ENCODE measurements around the gene LIN7A. TPM values are rescaled to one million over a fixed set of nuclear protein-coding genes. Genes with fewer than 3 reads are reported as not detected.

The LIN7A gene
- total RNA-seq, 1 donor from 2014 or later = 31.7 TPM

GRCh38 chr12:80838024-80838658, 99.6 kb downstream of the LIN7A start:
- H3K9me3 Mint-ChIP-seq = no peaks in the 10 kb centered on the region

GRCh38 chr12:80837342-80837978, 100.3 kb downstream of the LIN7A start:
- Histone ChIP-seq H3K4me3 (no peak overlapping the region), H3F3A (ENCODE audit: low read depth) (peaks cover 7% of the 10 kb centered on the region), H4K20me1 (ENCODE audit: low read depth) (no peaks in the 10 kb centered on the region), H3K27ac (no peak overlapping the region), H3K9ac (no peak overlapping the region), H2AFZ (replicated peaks) (no peak overlapping the region), H3K4me1 (peaks cover 3% of the 10 kb centered on the region), H3K36me3 (no peaks in the 10 kb centered on the region), H3K27me3 (no peaks in the 10 kb centered on the region), H3K9me3 (ENCODE audit: low read depth) (no peaks in the 10 kb centered on the region), H3K79me2 (ENCODE audit: low read depth) (no peaks in the 10 kb centered on the region), H3K4me2 (no peak overlapping the region)
- no peak overlapping the region for H3K4me3 Mint-ChIP-seq
- H3K27me3 Mint-ChIP-seq (ENCODE audit: insufficient read depth, low read depth) = no peaks in the 10 kb centered on the region
- TF ChIP-seq EZH2 (IDR thresholded peaks at IDR 0.05) (no peak), EZH2phosphoT487 (IDR thresholded peaks at IDR 0.05) (no peak)
- TF ChIP-seq, protein P1, sequence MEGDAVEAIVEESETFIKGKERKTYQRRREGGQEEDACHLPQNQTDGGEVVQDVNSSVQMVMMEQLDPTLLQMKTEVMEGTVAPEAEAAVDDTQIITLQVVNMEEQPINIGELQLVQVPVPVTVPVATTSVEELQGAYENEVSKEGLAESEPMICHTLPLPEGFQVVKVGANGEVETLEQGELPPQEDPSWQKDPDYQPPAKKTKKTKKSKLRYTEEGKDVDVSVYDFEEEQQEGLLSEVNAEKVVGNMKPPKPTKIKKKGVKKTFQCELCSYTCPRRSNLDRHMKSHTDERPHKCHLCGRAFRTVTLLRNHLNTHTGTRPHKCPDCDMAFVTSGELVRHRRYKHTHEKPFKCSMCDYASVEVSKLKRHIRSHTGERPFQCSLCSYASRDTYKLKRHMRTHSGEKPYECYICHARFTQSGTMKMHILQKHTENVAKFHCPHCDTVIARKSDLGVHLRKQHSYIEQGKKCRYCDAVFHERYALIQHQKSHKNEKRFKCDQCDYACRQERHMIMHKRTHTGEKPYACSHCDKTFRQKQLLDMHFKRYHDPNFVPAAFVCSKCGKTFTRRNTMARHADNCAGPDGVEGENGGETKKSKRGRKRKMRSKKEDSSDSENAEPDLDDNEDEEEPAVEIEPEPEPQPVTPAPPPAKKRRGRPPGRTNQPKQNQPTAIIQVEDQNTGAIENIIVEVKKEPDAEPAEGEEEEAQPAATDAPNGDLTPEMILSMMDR (IDR thresholded peaks at IDR 0.05) = peak; percentile 82
- DNase-seq (ENCODE audit: low spot score) = peak; percentile 72
- no peaks in the 10 kb centered on the region for H3K9me3 Mint-ChIP-seq
- H3K27ac Mint-ChIP-seq = no peak overlapping the region
- H3K4me1 Mint-ChIP-seq = peaks cover 11% of the 10 kb centered on the region
- H3K36me3 Mint-ChIP-seq = no peaks in the 10 kb centered on the region

More at GRCh38 chr12:80838024-80838658, 99.6 kb downstream of the LIN7A start:
- H3K27me3 ChIP-seq = no peaks in the 10 kb centered on the region
- H4K20me1 ChIP-seq (ENCODE audit: low read depth) = no peaks in the 10 kb centered on the region
- no peaks in the 10 kb centered on the region for H3K9me3 ChIP-seq (ENCODE audit: low read depth)
- H3K9ac ChIP-seq = no peak overlapping the region
- no peak overlapping the region for H3K4me2 ChIP-seq
- H3K4me3 ChIP-seq = no peak overlapping the region
- no peak overlapping the region for H2AFZ ChIP-seq (replicated peaks)
- Mint-ChIP-seq H3K36me3 (no peaks in the 10 kb centered on the region), H3K4me1 (peaks cover 11% of the 10 kb centered on the region), H3K27ac (no peak overlapping the region), H3K27me3 (ENCODE audit: insufficient read depth, low read depth) (no peaks in the 10 kb centered on the region), H3K4me3 (no peak overlapping the region)
- H3F3A ChIP-seq (ENCODE audit: low read depth) = peaks cover 7% of the 10 kb centered on the region
- no peak overlapping the region for H3K27ac ChIP-seq
- H3K4me1 ChIP-seq = peaks cover 3% of the 10 kb centered on the region
- TF ChIP-seq, protein P1 (IDR thresholded peaks at IDR 0.05) = no peak
- TF ChIP-seq EZH2phosphoT487 (IDR thresholded peaks at IDR 0.05) (no peak), EZH2 (IDR thresholded peaks at IDR 0.05) (no peak)
- no peak for DNase-seq (ENCODE audit: low spot score)
- no peaks in the 10 kb centered on the region for H3K36me3 ChIP-seq
- H3K79me2 ChIP-seq (ENCODE audit: low read depth) = no peaks in the 10 kb centered on the region

DNA sequence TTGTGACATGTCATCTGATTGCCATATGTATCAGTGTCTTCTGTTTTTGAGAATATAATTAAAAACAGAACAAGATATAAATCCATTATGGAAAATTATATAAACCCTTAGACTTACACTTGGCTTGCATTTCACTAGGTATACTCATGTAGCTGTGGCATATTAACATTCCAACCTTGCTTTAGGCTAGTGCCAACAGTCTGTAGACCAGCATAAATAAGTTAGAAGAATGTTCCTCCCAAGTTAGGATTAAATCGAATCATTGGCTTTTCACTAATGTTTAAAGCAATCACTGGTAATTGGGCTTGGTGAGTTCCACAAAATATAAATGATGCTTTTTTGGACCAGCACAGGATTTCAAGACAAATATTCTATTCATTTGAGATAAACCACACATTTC, 103.0 kb downstream of the LIN7A start:
- Histone ChIP-seq H3K4me3 (no peak overlapping the region), H3K4me1 (peaks cover 3% of the 10 kb centered on the region), H3K79me2 (ENCODE audit: low read depth) (no peaks in the 10 kb centered on the region), H3K36me3 (no peaks in the 10 kb centered on the region), H3F3A (ENCODE audit: low read depth) (peaks cover 7% of the 10 kb centered on the region), H2AFZ (replicated peaks) (no peak overlapping the region), H3K9ac (no peak overlapping the region), H3K9me3 (ENCODE audit: low read depth) (no peaks in the 10 kb centered on the region), H3K4me2 (no peak overlapping the region), H3K27me3 (no peaks in the 10 kb centered on the region), H3K27ac (no peak overlapping the region), H4K20me1 (ENCODE audit: low read depth) (no peaks in the 10 kb centered on the region)
- H3K36me3 Mint-ChIP-seq = no peaks in the 10 kb centered on the region
- DNase-seq (ENCODE audit: low spot score) = no peak
- peaks cover 11% of the 10 kb centered on the region for H3K4me1 Mint-ChIP-seq
- H3K27ac Mint-ChIP-seq = no peak overlapping the region
- no peaks in the 10 kb centered on the region for H3K27me3 Mint-ChIP-seq (ENCODE audit: insufficient read depth, low read depth)
- no peaks in the 10 kb centered on the region for H3K9me3 Mint-ChIP-seq
- TF ChIP-seq EZH2 (IDR thresholded peaks at IDR 0.05) (no peak), EZH2phosphoT487 (IDR thresholded peaks at IDR 0.05) (no peak)
- TF ChIP-seq, protein P1 (IDR thresholded peaks at IDR 0.05) = no peak
- H3K4me3 Mint-ChIP-seq = no peak overlapping the region
